Mucosa of descending colon (tissue), 3 donors: Measurements from ENCODE around the gene FBN1. TPM values are rescaled to one million over a fixed set of nuclear protein-coding genes. Genes with fewer than 3 reads are reported as not detected.

ENCODE experiments used
- ATAC-seq: fragments of 200-7000 bp; cut with Tn5 transposase; one replicate; pipeline ENCODE4 v1.9.1; 2020; ENCODE audit warnings: mild to moderate bottlenecking, moderate library complexity
- DNase-seq, 3 donors: peaks; one replicate each; pipeline ENCODE4 v3.0.0-alpha.2; 2020
- H3K36me3 ChIP-seq: fragments of 200-600 bp; one replicate; pipeline ENCODE4 v1.8.0; 2021; ENCODE audit warnings: low read depth, mild to moderate bottlenecking
- H3K4me1 ChIP-seq: fragments of 200-600 bp; one replicate; pipeline ENCODE4 v1.8.0; 2021; ENCODE audit warnings: low read depth, mild to moderate bottlenecking
- H3K4me3 ChIP-seq: fragments of 200-600 bp; one replicate; pipeline ENCODE4 v1.8.0; 2021; ENCODE audit warnings: mild to moderate bottlenecking
- H3K9me3 ChIP-seq: fragments of 200-600 bp; one replicate; pipeline ENCODE4 v1.8.0; 2021; ENCODE audit warnings: mild to moderate bottlenecking
- intact Hi-C, 2 donors: fragments of 100-400 bp; cut with DNase I in 1 of 2; cut with micrococcal nuclease in 1 of 2; formaldehyde crosslinking; loops; one replicate each; pipeline versions ENCODE4 v1.11.0 to v1.11.1; 2022; cut with DNase I, micrococcal nuclease
- total RNA-seq, 3 donors: library from RNA; stranded (reverse); fragmentation: NEBNext Ultra II Directional in 2 of 3; extraction: Animal tissue kit (Norgen Biotek cat#: 25700) in 2 of 3; gene quantifications; one replicate each; pipeline versions ENCODE4 v1.2.1 to v1.2.4, GENCODE V29; 2021 to 2023
- TF ChIP-seq, protein P1 (sequence below): fragments of 200-600 bp; IDR thresholded peaks from one replicate; pipeline ENCODE4 v1.8.0; 2022; ENCODE audit warnings: antibody characterized with exemption, mild to moderate bottlenecking
- donor health status: DM: no; HTN: no; CAD: no; lungs with moderate emphysema.
- donor health status: DM: no; HTN: no; CAD: no.
- donor health status: DM: no; HTN: yes; CAD: no.

FBN1 gene
- total RNA-seq, 3 donors from 2014 or later: 9.3 to 47.9 (median 35.9) TPM

DNA sequence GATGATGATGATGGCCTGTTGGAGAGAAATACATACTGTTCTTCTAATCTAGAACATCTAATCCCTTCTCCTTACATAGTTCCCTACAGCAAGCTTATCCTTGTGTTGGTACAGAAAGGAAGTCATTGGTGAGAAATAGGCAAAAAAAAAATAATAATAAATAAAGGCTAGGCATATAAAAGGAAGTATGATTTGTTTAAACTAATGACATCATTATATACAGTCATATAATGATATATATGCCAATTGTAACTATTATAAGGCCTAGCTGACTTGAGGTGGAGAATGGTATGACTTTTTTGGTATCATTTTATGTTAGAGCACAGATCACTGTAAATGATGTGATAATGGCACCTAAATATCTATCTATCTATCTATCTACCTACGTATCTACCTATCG is 171.8 kb downstream of the FBN1 start:
- TF ChIP-seq, protein P1, sequence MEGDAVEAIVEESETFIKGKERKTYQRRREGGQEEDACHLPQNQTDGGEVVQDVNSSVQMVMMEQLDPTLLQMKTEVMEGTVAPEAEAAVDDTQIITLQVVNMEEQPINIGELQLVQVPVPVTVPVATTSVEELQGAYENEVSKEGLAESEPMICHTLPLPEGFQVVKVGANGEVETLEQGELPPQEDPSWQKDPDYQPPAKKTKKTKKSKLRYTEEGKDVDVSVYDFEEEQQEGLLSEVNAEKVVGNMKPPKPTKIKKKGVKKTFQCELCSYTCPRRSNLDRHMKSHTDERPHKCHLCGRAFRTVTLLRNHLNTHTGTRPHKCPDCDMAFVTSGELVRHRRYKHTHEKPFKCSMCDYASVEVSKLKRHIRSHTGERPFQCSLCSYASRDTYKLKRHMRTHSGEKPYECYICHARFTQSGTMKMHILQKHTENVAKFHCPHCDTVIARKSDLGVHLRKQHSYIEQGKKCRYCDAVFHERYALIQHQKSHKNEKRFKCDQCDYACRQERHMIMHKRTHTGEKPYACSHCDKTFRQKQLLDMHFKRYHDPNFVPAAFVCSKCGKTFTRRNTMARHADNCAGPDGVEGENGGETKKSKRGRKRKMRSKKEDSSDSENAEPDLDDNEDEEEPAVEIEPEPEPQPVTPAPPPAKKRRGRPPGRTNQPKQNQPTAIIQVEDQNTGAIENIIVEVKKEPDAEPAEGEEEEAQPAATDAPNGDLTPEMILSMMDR: no peak
- Histone ChIP-seq H3K4me1 (no peaks in the 10 kb centered on the region), H3K4me3 (no peak overlapping the region), H3K36me3 (no peaks in the 10 kb centered on the region), H3K9me3 (no peaks in the 10 kb centered on the region)
- DNase-seq: no peak
- intact Hi-C loops: no loop called here
- no peak for ATAC-seq

DNA sequence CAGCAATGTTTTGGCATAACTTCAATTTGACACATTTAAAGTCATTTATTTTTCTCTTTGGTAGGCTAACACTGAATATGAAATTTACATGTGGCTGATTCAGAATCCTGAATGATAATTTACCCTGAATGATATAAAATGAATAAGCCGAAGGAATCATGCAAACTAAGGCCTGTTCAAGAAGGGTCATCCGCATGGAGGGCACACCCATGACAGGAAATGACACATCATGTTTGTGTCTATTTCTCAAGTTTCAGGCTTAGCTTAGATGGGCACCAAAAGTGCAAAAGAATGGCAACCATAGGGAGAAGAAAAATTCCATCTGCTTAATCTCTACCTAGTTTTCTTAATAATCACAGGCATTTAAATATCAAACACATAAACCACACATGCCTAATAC is 172.8 kb downstream of the FBN1 start:
- ATAC-seq (no peak), DNase-seq (no peak)
- H3K4me1 ChIP-seq: no peaks in the 10 kb centered on the region
- intact Hi-C loops: no loop called here
- no peak overlapping the region for H3K4me3 ChIP-seq
- TF ChIP-seq, protein P1: no peak
- H3K36me3 ChIP-seq: no peaks in the 10 kb centered on the region
- H3K9me3 ChIP-seq: no peaks in the 10 kb centered on the region

DNA sequence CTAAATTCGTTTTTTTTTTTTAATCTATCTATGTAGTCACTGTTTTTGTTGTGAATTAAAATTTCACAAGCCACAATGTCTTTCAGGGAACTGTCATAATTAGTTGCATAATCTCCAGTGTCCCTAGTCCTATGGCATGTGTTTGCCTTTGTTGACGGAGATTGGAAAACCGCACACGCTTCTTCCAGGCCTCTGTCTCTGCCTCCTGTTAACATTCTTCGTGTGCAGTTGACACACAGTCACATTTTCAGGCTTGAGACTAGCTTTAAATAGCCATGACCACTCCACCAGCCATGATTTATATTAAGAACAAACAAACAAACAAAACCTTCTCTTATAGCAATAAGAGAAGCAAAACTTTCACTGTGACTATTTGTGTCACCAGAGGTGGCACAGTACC is 174.4 kb downstream of the FBN1 start:
- Histone ChIP-seq H3K9me3 (no peaks in the 10 kb centered on the region), H3K36me3 (no peaks in the 10 kb centered on the region), H3K4me3 (no peak overlapping the region), H3K4me1 (no peaks in the 10 kb centered on the region)
- ATAC-seq (no peak), DNase-seq (no peak)
- TF ChIP-seq, protein P1: no peak
- intact Hi-C loops: no loop called here

DNA sequence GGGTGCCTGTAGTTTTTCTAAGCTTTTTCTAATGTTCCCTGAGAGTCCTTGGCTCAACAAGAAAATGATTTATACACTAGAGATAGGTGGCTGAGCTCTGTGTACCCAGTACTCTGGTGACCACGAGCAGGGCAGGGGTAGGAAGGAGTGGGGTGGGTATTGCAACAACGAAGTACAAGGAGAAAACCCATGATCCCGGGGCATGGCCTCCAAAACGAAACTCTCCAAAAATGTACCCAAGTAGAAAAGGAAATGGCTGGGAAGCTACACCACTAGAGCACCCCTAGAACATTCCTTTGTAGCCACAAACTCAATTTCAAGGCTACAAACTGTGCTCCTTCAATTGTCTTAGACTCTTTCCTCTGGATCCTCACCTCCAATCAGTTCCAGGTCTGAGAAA is 175.4 kb downstream of the FBN1 start:
- DNase-seq (no peak), ATAC-seq (no peak)
- H3K36me3 ChIP-seq: no peaks in the 10 kb centered on the region
- TF ChIP-seq, protein P1: no peak
- no peak overlapping the region for H3K4me3 ChIP-seq
- no peaks in the 10 kb centered on the region for H3K9me3 ChIP-seq
- H3K4me1 ChIP-seq: no peaks in the 10 kb centered on the region
- intact Hi-C loops: no loop called here

DNA sequence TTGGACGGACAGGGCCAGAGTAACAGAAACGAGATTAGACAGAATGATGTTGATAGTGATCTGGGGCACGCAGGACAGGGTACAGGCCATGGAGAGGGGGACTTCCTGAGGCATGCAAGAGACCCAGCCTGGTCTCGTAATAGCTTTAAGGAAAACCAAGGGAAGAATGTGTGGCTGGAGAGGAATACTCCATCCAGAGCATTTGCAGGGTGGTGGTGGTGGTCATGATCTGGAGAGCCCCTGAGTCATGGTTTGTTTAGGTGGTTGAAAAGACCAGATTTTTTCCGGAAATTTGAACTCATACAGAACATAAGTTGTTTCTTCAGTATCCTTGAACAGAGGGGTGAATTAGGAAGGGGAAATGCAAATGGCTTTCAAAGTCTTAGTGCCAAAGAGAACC is 175.8 kb downstream of the FBN1 start:
- TF ChIP-seq, protein P1: no peak
- H3K4me1 ChIP-seq: no peaks in the 10 kb centered on the region
- intact Hi-C loops: no loop called here
- H3K9me3 ChIP-seq: no peaks in the 10 kb centered on the region
- no peaks in the 10 kb centered on the region for H3K36me3 ChIP-seq
- DNase-seq: no peak
- ATAC-seq: no peak
- no peak overlapping the region for H3K4me3 ChIP-seq

DNA sequence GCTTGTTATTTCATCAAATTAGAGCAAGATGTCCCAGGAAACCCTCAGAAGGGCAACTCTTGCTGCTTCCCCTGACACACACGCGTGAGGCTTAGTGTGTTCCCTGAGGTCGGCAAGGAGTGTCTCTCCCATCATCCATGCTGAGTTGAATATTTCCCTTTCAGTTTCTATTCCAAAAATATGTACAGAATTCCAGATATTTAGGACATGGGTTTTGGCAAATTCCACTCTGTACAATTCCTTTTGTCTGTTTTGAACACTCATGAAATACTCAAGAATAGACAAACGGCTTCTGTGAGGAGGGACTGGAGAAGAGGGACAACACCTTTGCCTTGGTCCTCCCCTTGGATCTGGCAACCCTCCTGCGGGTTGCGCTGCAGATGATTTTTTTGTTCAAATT is 176.2 kb downstream of the FBN1 start:
- Histone ChIP-seq H3K4me1 (no peaks in the 10 kb centered on the region), H3K36me3 (no peaks in the 10 kb centered on the region), H3K9me3 (no peaks in the 10 kb centered on the region), H3K4me3 (no peak overlapping the region)
- no peak for ATAC-seq
- DNase-seq: no peak
- intact Hi-C loops: no loop called here
- TF ChIP-seq, protein P1: no peak
